NK-92 treated with Interleukin-12 subunit alpha and Interleukin-12 subunit beta, amount 100 ng/mL, for 24 hours (cell line): ENCODE data around the gene EHD1.

Experiments used
- DNase-seq: peaks from one replicate; lab custom pipeline; 2025; lab: John Stamatoyannopoulos, UW

EHD1 gene

DNA sequence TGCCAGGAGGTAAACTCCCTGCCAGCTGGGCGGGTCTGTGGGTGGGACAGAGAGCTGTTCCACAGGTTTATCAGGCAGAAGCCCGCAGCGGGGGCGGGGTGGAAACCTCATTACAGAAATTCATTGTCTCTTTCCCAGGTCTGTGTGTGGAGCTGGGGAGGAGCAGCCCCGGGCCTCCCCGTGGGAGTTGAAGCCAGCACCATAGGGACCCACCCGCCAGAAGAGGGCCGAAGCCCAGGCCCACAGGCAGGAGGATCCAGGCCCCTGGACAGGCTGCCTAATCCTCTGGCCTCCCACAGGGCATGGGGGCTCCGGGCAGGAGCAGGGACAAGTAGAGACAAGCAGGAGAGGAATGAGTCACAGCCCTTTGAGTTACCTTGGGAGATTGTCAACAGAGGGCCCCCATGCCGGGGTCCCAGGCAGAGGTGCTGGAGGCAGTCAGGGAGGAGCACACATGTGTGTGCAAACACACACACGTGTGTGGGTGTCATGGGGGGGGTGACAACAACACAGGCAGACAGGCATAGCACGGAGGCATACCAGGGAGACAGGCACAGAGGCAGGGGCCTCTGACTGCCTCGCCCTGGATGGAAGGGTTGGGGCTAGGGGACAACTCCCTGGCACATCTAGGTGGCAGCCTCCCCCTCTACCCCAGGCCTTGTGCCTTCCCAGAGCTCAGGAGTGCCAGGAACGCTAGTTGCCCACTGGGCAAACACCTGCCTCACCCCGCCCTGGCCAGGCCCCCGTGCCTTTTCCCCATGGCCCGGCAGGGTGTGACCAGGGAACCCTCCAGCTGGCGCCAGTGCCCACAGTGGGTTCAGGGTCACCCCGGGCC, 35.4 kb downstream of the EHD1 start:
- no peak for DNase-seq

DNA sequence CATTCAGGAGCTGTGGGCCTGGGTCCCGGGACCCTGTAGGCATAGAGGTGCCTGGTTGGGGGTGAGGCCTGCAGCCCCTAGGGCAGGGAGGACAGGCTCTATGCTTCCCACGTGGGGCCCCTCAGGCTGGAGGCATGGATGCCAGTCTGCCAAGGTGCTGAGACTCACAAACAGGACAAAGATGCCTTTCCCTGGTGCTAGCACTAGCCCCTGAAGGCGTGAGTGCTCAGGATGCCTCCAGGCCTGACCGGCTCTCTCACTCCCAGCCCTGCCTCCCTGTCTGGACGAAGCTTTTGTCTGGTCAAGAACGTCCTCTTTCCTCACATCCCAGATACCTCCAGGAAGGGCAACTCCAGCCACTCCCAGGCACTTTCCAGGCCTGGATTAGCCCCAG, 36.1 kb downstream of the EHD1 start:
- DNase-seq: no peak

DNA sequence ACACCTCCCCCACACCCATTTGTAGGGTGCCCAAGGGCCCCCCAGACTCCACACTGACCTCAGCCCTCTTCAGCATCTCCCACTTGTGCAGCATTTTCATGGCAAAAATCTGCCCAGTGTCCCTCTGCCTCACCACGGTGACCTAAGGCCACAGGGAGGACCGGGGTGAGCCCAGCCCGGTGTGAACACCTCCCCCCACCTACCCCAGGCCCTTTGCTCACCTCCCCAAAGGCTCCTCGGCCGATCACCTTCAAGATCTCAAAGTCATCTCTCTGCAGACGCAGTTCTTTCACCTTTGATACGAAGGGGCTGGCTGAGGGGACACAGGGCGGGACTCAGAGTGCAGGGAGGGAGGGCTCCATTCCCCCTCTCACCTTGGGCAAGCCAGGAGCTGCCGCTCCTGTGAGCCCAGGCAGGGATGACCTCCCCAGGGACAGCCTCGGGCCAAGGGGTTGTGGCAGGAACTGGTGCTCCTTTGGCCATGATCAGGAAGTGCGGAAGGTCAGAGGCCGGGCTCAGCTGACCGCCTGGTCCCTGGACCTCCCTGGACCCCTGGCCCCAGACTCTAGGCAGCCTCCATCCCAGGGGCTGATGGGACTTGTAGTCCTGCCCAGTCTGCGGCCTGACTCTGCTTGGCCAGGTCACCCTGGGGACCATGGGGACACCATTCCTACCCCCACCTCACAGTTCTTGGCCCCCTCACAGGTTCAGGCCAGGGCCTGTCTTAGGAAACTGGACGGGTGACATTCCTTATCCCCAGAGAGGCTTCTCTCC, 36.6 kb downstream of the EHD1 start:
- no peak for DNase-seq

- no peak for DNase-seq
These were observed 38.3 kb downstream of the EHD1 start for GRCh38 chr11:64839887-64840782.

- DNase-seq: no peak
These were observed 39.1 kb downstream of the EHD1 start for GRCh38 chr11:64839335-64839734.

- no peak for DNase-seq
These were observed 39.7 kb downstream of the EHD1 start for GRCh38 chr11:64838600-64839334.

DNA sequence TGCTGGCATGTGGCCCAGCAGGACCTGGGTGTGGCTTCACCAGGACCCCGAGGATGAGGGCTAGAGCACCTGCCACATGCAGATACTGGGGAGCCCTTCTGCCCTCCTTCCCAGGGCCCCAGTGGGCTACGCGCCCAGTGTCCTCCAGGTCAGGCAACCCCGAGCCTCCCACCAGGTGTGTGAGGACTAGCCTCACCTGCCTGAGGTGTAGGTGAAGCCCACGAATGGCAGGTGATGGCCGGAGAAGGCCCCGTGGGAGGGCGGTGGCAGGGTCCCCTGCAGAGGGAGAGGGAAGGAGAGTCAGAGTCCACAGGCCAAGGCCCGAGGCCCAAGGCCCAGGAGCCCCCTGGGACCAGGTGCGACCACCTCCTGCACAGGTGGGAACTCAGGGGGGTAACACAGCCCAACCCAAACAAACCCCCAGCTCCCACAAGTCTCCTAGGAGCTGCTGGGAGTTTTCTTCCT, 40.5 kb downstream of the EHD1 start:
- no peak for DNase-seq

DNA sequence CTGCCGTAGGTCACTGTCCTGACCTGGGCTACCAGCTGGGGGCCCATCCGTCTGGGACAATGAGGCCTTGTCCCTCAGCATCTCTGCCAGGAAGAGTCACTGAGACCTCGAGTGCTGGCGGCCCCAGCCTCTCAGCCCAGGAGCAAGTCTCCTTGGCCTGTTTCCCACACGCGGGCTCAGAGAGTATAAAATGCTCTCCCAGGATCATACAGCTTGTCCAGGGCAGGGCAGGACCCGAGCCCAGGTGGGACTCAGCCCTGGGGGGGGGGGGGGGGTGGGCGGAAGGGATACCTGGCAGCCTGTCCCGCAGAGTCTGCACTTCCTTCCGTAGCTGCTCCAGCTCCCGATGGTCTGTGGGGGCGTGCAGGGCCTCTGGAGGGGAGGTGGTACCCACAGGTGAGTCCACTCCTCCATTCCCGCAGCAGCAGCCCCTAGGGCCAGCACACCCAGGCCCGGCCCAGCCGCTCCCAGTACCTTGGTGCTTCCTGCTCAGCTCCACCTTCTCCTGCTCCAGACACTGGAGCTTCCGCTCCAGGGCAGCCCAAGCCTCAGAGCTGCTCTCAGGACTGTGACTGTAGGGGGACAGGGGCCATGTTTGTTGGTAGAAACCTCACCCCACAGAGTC, 41.9 kb downstream of the EHD1 start:
- no peak for DNase-seq

- DNase-seq: no peak
These were observed 42.6 kb downstream of the EHD1 start for GRCh38 chr11:64835616-64836447.

DNA sequence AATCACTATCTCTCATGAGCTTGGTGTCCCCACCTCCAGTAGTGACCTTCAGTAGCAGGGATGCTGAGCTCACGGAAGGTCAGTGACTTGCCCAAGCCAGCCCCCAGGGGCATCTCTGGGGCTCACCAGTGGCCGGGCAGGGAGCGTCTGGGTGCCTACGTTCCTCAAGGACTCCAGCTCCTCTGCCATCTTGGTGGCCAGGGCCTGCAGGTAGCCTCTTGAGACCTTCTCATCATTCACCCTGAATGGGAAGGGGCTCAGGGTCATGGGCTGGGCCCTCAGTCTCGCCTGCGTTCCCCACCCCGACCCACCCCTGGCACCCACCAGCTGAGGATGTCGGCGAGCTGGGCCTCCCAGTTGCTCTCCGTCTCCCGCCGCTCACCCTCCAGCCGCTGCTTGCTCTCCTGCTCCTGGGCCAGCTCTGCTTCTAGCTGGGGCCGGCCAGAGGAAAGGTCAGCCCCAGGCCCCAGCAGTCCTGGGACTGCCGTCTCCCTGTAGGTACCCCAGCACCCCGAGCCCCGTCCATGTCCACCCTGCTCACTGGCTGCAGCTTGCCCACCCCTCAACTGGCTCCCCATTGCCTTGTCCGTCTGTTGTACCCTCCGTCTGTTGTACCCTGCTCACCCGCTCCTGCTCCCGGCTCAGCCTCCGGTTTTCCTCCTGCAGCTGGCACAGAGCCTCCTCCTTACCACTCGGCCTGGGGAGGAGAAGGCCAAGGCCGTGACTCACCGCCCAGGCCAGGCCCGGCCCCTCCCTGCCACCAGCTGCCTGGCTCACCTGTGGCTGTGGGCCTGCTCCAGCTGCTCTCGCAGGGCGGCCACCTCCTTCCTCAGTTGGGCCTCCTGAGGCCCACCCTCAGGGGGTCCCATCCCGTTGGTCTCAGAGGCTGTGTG, 43.5 kb downstream of the EHD1 start:
- no peak for DNase-seq

- no peak for DNase-seq
These were observed 44.2 kb downstream of the EHD1 start for GRCh38 chr11:64834031-64834722.

- DNase-seq: no peak
These were observed 44.9 kb downstream of the EHD1 start for GRCh38 chr11:64833509-64833908.

- no peak for DNase-seq
These were observed 45.3 kb downstream of the EHD1 start for GRCh38 chr11:64833198-64833502.

DNA sequence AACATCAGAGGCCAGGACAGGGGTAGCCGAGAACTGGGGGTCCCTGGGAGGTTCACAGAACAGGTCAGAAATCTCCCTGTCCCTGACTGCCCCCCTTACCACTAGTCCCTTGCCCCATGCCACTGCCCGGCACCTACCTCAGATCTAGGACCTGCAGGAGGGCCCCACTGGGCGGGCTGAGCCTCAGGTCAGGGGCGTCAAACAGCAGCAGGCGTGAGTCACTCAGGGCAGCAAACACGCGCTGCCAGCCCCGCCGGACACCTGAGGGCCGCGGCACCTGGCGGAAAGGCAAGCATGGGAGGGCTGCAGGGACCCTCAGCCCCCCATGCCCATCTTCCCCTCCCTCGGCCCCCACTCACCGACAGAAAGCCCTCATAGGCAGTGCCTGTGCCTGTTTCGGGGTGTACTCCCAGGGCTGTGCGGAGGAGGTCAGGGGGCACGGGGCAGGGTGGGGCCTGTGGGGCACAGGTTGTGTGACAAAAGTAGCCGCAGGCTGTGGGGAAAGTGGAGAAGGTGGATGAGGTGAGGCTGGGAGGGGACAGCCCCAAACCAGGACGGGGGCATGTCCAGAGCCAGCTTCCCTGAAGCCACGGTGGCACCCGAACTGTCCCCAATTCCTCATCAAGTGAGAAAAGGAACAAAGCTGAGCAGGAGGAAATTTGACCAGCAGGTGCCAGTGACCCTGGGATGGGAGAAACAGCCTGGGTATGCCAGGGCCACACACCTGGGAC, 45.8 kb downstream of the EHD1 start:
- DNase-seq: no peak

DNA sequence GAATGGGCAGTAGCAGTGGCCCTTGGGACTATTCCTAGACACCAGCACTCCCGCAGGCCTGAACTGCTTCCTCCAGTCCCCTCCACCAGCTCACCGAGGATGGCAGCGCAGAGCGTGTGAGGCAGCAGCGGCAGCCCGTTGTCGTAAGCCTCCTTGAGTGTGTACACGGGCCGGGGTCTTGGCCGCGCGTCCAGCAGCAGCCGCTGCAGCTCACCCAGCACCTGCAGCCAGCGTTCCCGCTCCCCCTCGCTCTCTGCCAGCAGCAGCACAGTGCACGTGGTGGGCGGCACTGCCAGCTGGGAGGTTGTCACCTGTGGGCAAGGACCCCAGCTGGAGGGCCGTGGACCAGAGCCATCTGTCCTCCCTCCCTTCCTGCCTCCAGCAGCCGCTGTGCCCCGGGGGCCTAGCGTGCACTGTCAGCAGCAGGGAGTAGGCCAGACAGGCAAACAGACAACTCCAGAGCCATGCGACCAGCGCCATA, 47.0 kb downstream of the EHD1 start:
- no peak for DNase-seq

DNA sequence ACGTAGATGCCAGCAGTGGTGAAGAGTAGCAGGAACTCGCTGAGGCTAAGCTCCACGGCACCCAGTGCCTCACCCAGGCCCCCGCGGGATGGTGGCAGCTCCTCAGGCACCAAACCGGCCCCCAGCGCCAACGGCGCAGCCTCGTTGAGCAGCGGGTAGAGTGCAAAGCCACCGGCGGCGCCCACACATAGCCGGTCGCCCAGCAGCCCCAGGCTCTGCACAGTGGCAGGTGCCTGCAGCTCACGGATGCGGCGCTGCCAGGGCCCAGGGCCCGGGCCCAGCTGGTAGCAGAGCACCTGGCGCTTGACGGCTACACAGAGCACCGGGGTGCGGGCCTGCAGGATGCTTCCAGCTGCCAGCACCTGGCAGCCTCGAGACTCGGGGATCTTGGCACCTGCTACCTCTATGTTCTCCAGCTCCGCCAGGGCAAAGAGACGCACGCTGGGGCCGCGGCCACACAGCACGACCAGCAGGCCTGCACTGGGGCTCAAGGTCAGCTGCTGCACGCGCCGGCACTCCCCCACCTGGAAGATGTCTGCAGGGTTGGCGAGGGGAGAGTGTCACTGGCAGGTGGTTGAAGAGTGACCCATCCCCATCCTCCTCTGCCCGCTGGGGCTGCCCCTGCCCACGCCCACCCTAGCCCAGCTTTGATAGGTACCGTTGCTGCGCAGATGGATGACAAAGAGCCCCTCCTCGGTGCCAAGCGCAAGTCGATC, 48.7 kb downstream of the EHD1 start:
- DNase-seq: no peak

DNA sequence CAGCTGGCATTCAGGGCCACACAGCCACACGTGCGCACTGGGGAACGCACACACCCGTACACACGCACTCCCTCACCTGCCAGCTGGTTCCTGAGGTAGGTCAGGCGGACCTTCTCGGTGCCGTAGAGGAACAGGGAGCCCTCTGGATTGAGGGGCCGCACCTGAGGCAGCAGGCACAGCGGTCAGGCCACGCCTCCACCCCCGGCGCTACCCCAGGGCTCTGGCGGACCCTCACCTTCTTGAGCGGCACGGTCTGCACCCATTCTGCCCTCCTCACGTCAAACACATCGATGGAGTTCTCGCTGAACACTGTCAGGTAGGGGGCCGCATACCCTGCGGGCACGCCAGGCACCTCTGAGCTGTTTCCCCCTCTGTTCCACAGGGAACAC, 51.0 kb downstream of the EHD1 start:
- DNase-seq: no peak
